GF-D8 (cell line): Measurements from ENCODE around the gene LIN7C.

Source experiments
- DNase-seq: peaks from one replicate; lab custom pipeline; 2025; lab: John Stamatoyannopoulos, UW

The LIN7C gene

GRCh38 chr11:27447288-27448183 is 59.0 kb downstream of the LIN7C start:
- DNase-seq, result no peak

- no peak for DNase-seq
Observed at GRCh38 chr11:27445625-27446024, 60.9 kb downstream of the LIN7C start.

GRCh38 chr11:27444801-27445215 is 61.8 kb downstream of the LIN7C start:
- DNase-seq, result no peak
